Liver (tissue), 9 donors: ENCODE data around the gene OTOP3. TPM values are rescaled to one million over a fixed set of nuclear protein-coding genes. Genes with fewer than 3 reads are reported as not detected.
"Not testable (repeated sequence)": the region's sequence is repeated elsewhere in the genome, so short reads cannot be mapped to it uniquely, and the experiment has no call there.

Experiments used
- DNase-seq: peaks from one replicate; pipeline ENCODE4 v3.0.0-alpha.2; 2017; ENCODE audit warnings: low spot score
- H3K27ac ChIP-seq, 2 donors: one replicate each; pipeline ENCODE4 v1.7.0; 2013; ENCODE audit warnings: inconsistent platforms in 2 of 2, low read length in 2 of 2, control low read depth in 1 of 2, low read depth in 1 of 2, mild to moderate bottlenecking in 1 of 2
- H3K27me3 ChIP-seq, 4 donors: one replicate each; pipeline versions ENCODE4 v1.6.1 to v1.7.0; 2013; ENCODE audit warnings: low read length in 3 of 4, inconsistent platforms in 1 of 4, mild to moderate bottlenecking in 1 of 4, moderate library complexity in 1 of 4; ENCODE audit not compliant: control insufficient read depth in 4 of 4, insufficient read depth in 4 of 4
- H3K36me3 ChIP-seq, 4 donors: one replicate each; pipeline versions ENCODE4 v1.6.1 to v1.7.0; 2013; ENCODE audit warnings: low read length in 3 of 4, mild to moderate bottlenecking in 3 of 4, low read depth in 1 of 4, moderate library complexity in 1 of 4; ENCODE audit not compliant: control insufficient read depth in 4 of 4, insufficient read depth in 3 of 4
- H3K4me1 ChIP-seq, 4 donors: one replicate each; pipeline versions ENCODE4 v1.6.1 to v1.7.0; 2013; ENCODE audit warnings: low read length in 3 of 4, mild to moderate bottlenecking in 3 of 4, moderate library complexity in 1 of 4; ENCODE audit not compliant: control insufficient read depth in 4 of 4, insufficient read depth in 4 of 4
- H3K4me3 ChIP-seq, 3 donors: one replicate each; pipeline versions ENCODE4 v1.6.1 to v1.7.0; 2013; ENCODE audit warnings: low read length in 3 of 3, control low read depth in 1 of 3, low read depth in 1 of 3, mild to moderate bottlenecking in 1 of 3
- H3K9ac ChIP-seq, 2 donors: one replicate each; pipeline ENCODE4 v1.7.0; 2013; ENCODE audit warnings: low read length in 2 of 2, mild to moderate bottlenecking in 2 of 2, moderate library complexity in 2 of 2, control low read depth in 1 of 2, low read depth in 1 of 2
- H3K9me3 ChIP-seq, 4 donors: one replicate each; pipeline versions ENCODE4 v1.6.1 to v1.7.0; 2013; ENCODE audit warnings: low read length in 3 of 4; ENCODE audit not compliant: control insufficient read depth in 4 of 4
- EGR1 ChIP-seq, 2 donors: IDR thresholded peaks; 2 replicates each; pipeline ENCODE4 v1.6.1; 2016 to 2018; ENCODE audit warnings: antibody characterized with exemption in 2 of 2, low read depth in 2 of 2
- FOXA2 ChIP-seq: IDR thresholded peaks from 2 replicates; pipeline ENCODE4 v1.6.1; 2016; ENCODE audit warnings: antibody characterized with exemption
- HNF4A ChIP-seq, 2 donors: conservative IDR thresholded peaks; 2 replicates each; pipeline ENCODE4 v1.6.1; 2016; ENCODE audit warnings: antibody characterized with exemption in 2 of 2, mild to moderate bottlenecking in 2 of 2
- HNF4G ChIP-seq: IDR thresholded peaks from 2 replicates; pipeline ENCODE4 v1.6.1; 2016; ENCODE audit warnings: antibody characterized with exemption
- JUND ChIP-seq, 2 donors: IDR thresholded peaks; 2 replicates each; pipeline ENCODE4 v1.6.1; 2016; ENCODE audit warnings: antibody characterized with exemption in 2 of 2
- NR2F2 ChIP-seq: IDR thresholded peaks from 2 replicates; pipeline ENCODE4 v1.6.1; 2016; ENCODE audit warnings: antibody characterized with exemption
- RAD21 ChIP-seq, 2 donors: IDR thresholded peaks; 2 replicates each; pipeline ENCODE4 v1.6.1; 2016; ENCODE audit warnings: antibody characterized with exemption in 2 of 2, mild to moderate bottlenecking in 2 of 2
- REST ChIP-seq: IDR thresholded peaks from 2 replicates; pipeline ENCODE4 v1.6.1; 2016; ENCODE audit warnings: antibody characterized with exemption, mild to moderate bottlenecking
- RXRA ChIP-seq, 2 donors: IDR thresholded peaks; 2 replicates each; pipeline ENCODE4 v1.6.1; 2017 to 2018; ENCODE audit warnings: antibody characterized with exemption in 2 of 2, mild to moderate bottlenecking in 1 of 2
- TAF1 ChIP-seq: conservative IDR thresholded peaks from 2 replicates; pipeline ENCODE4 v1.6.1; 2016; ENCODE audit warnings: antibody characterized with exemption, mild to moderate bottlenecking
- YY1 ChIP-seq: IDR thresholded peaks from 2 replicates; pipeline ENCODE4 v1.6.1; 2016; ENCODE audit warnings: antibody characterized with exemption, mild to moderate bottlenecking
- WGBS: extraction: QIAGEN DNeasy Blood & Tissue Kit; methylation state at CpG from one replicate; pipeline ENCODE4 v1.1.7; 2013; 5-methylcytosine and 5-hydroxymethylcytosine counted together
- polyA plus RNA-seq, 2 donors: library from polyadenylated mRNA; stranded (reverse) in 1 of 2; unstranded in 1 of 2; fragments of 200-250 nt in 1 of 2; fragments of >200 nt in 1 of 2; fragmentation: Nextera tagmentation in 1 of 2; extraction: Ambion mirVana in 1 of 2; gene quantifications; one replicate each; pipeline versions ENCODE4 v1.2.1 to v1.2.3, GENCODE V29; 2013 to 2015
- total RNA-seq, 2 donors: library from RNA; depleted of rRNA; stranded (reverse); fragments of >200 nt; gene quantifications; one replicate each; pipeline ENCODE4 v1.2.3, GENCODE V29; 2014
- TF ChIP-seq, protein P1 (sequence below): IDR thresholded peaks from 2 replicates; pipeline ENCODE4 v1.6.1; 2016; ENCODE audit warnings: antibody characterized with exemption
- TF ChIP-seq, protein P2 (sequence below): IDR thresholded peaks from 2 replicates; pipeline ENCODE4 v1.6.1; 2016; ENCODE audit warnings: antibody characterized with exemption
- TF ChIP-seq, protein P3 (sequence below): fragments of 150-350 bp; IDR thresholded peaks from 2 replicates; pipeline ENCODE4 v1.5.1; 2017; ENCODE audit warnings: improper control_type of control experiment, low read depth, low read length; ENCODE audit not compliant: missing input control
- donor health status: healthy.
- donor health status: healthy.
- donor health status: healthy.
- donor health status: healthy.
- donor health status: healthy.

Gene OTOP3
- total and polyA plus RNA-seq, 4 donors = not detected

DNA sequence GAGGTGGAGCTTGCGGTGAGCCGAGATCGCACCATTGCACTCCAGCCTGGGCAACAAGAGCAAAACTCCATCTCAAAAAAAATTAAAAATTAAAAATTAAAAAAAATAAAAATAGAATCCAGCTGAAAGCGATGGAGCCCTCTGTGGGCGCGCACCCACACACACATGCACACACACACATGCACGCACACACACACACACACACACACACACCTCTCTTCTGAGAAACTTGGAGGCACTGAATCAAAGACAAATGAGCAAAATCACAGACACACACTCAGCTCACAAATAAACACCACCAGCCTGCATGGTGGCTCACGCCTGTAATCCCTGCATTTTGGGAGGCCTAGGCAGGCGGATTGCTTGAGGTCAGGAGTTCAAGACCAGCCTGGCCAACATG, 32.7 kb upstream of the OTOP3 start (continued):
- TF ChIP-seq REST (no peak), RXRA (IDR thresholded peaks at IDR 0.05) (no peak), RAD21 (IDR thresholded peaks at IDR 0.05) (no peak), JUND (IDR thresholded peaks at IDR 0.05) (no peak), FOXA2 (no peak), YY1 (no peak)
- TF ChIP-seq, protein P1, sequence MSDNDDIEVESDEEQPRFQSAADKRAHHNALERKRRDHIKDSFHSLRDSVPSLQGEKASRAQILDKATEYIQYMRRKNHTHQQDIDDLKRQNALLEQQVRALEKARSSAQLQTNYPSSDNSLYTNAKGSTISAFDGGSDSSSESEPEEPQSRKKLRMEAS = no peak
- TF ChIP-seq, protein P2, sequence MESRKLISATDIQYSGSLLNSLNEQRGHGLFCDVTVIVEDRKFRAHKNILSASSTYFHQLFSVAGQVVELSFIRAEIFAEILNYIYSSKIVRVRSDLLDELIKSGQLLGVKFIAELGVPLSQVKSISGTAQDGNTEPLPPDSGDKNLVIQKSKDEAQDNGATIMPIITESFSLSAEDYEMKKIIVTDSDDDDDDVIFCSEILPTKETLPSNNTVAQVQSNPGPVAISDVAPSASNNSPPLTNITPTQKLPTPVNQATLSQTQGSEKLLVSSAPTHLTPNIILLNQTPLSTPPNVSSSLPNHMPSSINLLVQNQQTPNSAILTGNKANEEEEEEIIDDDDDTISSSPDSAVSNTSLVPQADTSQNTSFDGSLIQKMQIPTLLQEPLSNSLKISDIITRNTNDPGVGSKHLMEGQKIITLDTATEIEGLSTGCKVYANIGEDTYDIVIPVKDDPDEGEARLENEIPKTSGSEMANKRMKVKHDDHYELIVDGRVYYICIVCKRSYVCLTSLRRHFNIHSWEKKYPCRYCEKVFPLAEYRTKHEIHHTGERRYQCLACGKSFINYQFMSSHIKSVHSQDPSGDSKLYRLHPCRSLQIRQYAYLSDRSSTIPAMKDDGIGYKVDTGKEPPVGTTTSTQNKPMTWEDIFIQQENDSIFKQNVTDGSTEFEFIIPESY = no peak

DNA sequence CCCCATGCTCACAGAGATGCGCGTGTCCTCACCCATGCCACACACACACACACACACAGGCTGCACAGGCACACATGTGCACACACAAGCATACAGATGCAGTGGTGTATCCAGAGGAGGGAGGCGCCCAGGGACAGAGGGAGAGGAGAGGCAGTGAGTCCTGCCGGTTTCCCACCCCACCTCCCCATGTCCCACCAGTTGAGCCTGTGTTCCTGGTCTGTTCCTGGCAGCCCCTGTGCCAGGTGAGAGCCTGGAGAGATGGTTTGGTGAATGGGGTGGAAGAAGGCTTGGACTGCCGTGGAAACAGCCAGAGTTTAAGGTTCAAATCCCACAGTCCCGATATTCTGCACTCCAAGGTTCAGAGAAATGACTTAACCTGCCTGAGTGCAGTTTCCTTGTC, 32.0 kb upstream of the OTOP3 start:
- no peak for DNase-seq
- no peak overlapping the region for H3K4me3 ChIP-seq
- no peak overlapping the region for H3K9ac ChIP-seq
- no peaks in the 10 kb centered on the region for H3K9me3 ChIP-seq
- no peaks in the 10 kb centered on the region for H3K36me3 ChIP-seq
- peaks cover 0 to 3% (median under 1%) of the 10 kb centered on the region in 4 donors for H3K27me3 ChIP-seq
- no peak overlapping the region for H3K27ac ChIP-seq
- no peak for TF ChIP-seq EGR1 (IDR thresholded peaks at IDR 0.05; ENCODE audit: low read depth in 2 of 2)
- no peak for TF ChIP-seq HNF4G
- no peaks in the 10 kb centered on the region for H3K4me1 ChIP-seq
- 67% methylated on average over 6 of the region's 6 CpGs for WGBS

DNA sequence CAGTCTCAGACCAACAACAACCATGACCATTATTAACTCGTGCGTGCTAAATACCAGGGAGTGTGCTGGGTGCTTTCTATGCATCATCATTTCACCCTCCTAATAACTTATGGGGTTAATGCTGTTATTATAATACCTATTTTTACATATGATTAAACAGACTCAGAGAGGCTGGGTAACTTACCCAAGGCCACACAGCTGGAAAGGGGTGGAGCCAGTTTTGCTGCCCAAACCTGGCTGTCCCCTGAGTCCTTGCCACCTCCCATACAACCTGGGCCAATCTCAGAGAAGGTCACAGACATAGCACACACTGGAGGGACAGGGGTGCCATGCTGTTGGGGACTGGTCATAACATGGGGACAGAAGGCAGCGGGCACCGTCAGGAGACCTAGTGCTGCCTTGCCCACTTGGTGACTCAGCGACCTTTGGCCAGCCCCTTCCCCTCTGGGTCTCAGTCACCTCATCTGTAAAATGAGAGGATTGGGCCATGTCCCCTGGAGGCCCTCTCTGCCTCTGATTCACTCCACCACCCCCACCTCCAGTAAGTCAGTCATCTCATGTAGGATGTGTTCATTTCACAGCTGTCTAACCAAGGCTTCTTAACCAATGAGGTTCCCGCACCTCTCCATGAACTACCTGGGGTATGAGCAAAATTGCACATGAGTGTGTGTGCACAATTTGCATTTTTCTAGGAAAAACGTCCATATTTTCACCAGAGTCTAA, 30.9 kb upstream of the OTOP3 start:
- no peak overlapping the region for H3K4me3 ChIP-seq
- no peaks in the 10 kb centered on the region for H3K9me3 ChIP-seq
- H3K27me3 ChIP-seq = peaks cover 0 to 3% (median under 1%) of the 10 kb centered on the region in 4 donors
- no peak for DNase-seq
- no peaks in the 10 kb centered on the region for H3K4me1 ChIP-seq
- no peak overlapping the region for H3K9ac ChIP-seq
- H3K27ac ChIP-seq = no peak overlapping the region
- 77% methylated on average over 7 of the region's 7 CpGs for whole genome bisulfite sequencing
- no peaks in the 10 kb centered on the region for H3K36me3 ChIP-seq
- no peak for TF ChIP-seq TAF1
- no peak for TF ChIP-seq EGR1 (IDR thresholded peaks at IDR 0.05; ENCODE audit: low read depth in 2 of 2)
- TF ChIP-seq HNF4G = no peak
- TF ChIP-seq, protein P3, sequence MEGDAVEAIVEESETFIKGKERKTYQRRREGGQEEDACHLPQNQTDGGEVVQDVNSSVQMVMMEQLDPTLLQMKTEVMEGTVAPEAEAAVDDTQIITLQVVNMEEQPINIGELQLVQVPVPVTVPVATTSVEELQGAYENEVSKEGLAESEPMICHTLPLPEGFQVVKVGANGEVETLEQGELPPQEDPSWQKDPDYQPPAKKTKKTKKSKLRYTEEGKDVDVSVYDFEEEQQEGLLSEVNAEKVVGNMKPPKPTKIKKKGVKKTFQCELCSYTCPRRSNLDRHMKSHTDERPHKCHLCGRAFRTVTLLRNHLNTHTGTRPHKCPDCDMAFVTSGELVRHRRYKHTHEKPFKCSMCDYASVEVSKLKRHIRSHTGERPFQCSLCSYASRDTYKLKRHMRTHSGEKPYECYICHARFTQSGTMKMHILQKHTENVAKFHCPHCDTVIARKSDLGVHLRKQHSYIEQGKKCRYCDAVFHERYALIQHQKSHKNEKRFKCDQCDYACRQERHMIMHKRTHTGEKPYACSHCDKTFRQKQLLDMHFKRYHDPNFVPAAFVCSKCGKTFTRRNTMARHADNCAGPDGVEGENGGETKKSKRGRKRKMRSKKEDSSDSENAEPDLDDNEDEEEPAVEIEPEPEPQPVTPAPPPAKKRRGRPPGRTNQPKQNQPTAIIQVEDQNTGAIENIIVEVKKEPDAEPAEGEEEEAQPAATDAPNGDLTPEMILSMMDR = no peak
- TF ChIP-seq NR2F2 = no peak
- TF ChIP-seq HNF4A (conservative IDR thresholded peaks at IDR 0.05) = no peak
- TF ChIP-seq, protein P1 = no peak
- no peak for TF ChIP-seq JUND (IDR thresholded peaks at IDR 0.05)
- no peak for TF ChIP-seq FOXA2

- WGBS = 73% methylated on average over 6 of the region's 6 CpGs
- DNase-seq, H3K36me3 ChIP-seq, H3K27me3 ChIP-seq, H3K9me3 ChIP-seq, H3K4me1 ChIP-seq, H3K4me3 ChIP-seq, H3K9ac ChIP-seq, H3K27ac ChIP-seq: not testable (repeated sequence)
Observed at GRCh38 chr17:74906214-74906793, 29.4 kb upstream of the OTOP3 start.
